H1 (cell line): ENCODE data around the gene NAA16. TPM values are rescaled to one million over a fixed set of nuclear protein-coding genes. Genes with fewer than 3 reads are reported as not detected.

ENCODE experiments used
- CTCF ChIA-PET: fragments of 300-600 bp; sonication (Branson Sonifier 250); formaldehyde crosslinking; loops from one replicate; lab custom pipeline; 2021; ENCODE audit not compliant: partially characterized antibody; lab: Charles Lee
- POLR2A ChIA-PET: fragments of 300-600 bp; sonication (Branson Sonifier 250); formaldehyde crosslinking; loops from one replicate; lab custom pipeline; 2021; ENCODE audit warnings: inconsistent platforms; ENCODE audit not compliant: partially characterized antibody; lab: Charles Lee
- DNase-seq, 2 experiments: peaks; one replicate each; pipeline versions ENCODE4 v3.0.0 to v3.0.0-alpha.2; 2010 to 2022; ENCODE audit warnings: low spot score in 2 of 2, low read depth in 1 of 2, mixed read lengths in 1 of 2
- FAIRE-seq: peaks from 2 replicates; lab custom pipeline; 2011; peaks lifted over from hg19 to GRCh38; lab: Jason Lieb, UNC
- H2AFZ ChIP-seq: 2 replicates; pipeline ENCODE4 v1.8.1; 2012; ENCODE audit warnings: low read length, inconsistent platforms
- H2AK5ac ChIP-seq: 2 replicates; pipeline ENCODE4 v1.6.1; 2013; ENCODE audit warnings: low read depth, low read length
- H2BK120ac ChIP-seq: replicated peaks from 2 replicates; pipeline ENCODE3; 2013; ENCODE audit warnings: low read depth, low read length, inconsistent platforms
- H2BK12ac ChIP-seq: 2 replicates; pipeline ENCODE4 v1.6.1; 2013; ENCODE audit warnings: low read depth, low read length
- H2BK15ac ChIP-seq: 2 replicates; pipeline ENCODE4 v1.6.1; 2013; ENCODE audit warnings: low read length
- H2BK20ac ChIP-seq: 2 replicates; pipeline ENCODE4 v1.6.1; 2013; ENCODE audit warnings: low read length
- H2BK5ac ChIP-seq: 2 replicates; pipeline ENCODE4 v1.6.1; 2013; ENCODE audit warnings: low read depth, low read length
- H3K14ac ChIP-seq: 2 replicates; pipeline ENCODE4 v1.6.1; 2013; ENCODE audit warnings: inconsistent platforms; ENCODE audit not compliant: insufficient read length
- H3K18ac ChIP-seq: 2 replicates; pipeline ENCODE4 v1.6.1; 2013; ENCODE audit warnings: low read length; ENCODE audit errors: extremely low read depth
- H3K23ac ChIP-seq: 2 replicates; pipeline ENCODE4 v1.6.1; 2013; ENCODE audit warnings: inconsistent platforms; ENCODE audit not compliant: insufficient read length
- H3K23me2 ChIP-seq: 2 replicates; pipeline ENCODE4 v1.6.1; 2013; ENCODE audit warnings: low read depth, low read length
- H3K27ac ChIP-seq: 2 replicates; pipeline ENCODE4 v1.6.1; 2011; ENCODE audit warnings: low read depth, low read length, inconsistent platforms
- H3K27me3 ChIP-seq, 4 experiments: replicated peaks in 1 of 4; 1 replicate in 1 of 4; 2 replicates in 3 of 4; pipeline versions ENCODE4 v1.6.1 to v1.8.1; 2011 to 2013; ENCODE audit warnings: low read length in 3 of 4, mild to moderate bottlenecking in 3 of 4, inconsistent platforms in 2 of 4, mixed read lengths in 2 of 4, moderate library complexity in 1 of 4; ENCODE audit not compliant: control insufficient read depth in 3 of 4, insufficient read depth in 3 of 4; ENCODE audit errors: extremely low read depth in 1 of 4
- H3K36me3 ChIP-seq, 4 experiments: 2 replicates each; pipeline versions ENCODE4 v1.6.1 to v1.8.1; 2011 to 2013; ENCODE audit warnings: mild to moderate bottlenecking in 4 of 4, low read length in 3 of 4, moderate library complexity in 2 of 4, control low read depth in 1 of 4, inconsistent platforms in 1 of 4; ENCODE audit not compliant: insufficient read depth in 4 of 4, control insufficient read depth in 2 of 4
- H3K4ac ChIP-seq: replicated peaks from 2 replicates; pipeline ENCODE3; 2013; ENCODE audit warnings: low read length, low read depth, mixed read lengths, inconsistent platforms; ENCODE audit not compliant: insufficient read length
- H3K4me1 ChIP-seq, 4 experiments: replicated peaks in 1 of 4; 1 replicate in 1 of 4; 2 replicates in 3 of 4; pipeline versions ENCODE4 v1.6.1 to v1.8.1; 2011 to 2013; ENCODE audit warnings: low read length in 3 of 4, inconsistent platforms in 2 of 4, mixed read lengths in 1 of 4; ENCODE audit not compliant: insufficient read depth in 4 of 4, control insufficient read depth in 3 of 4
- H3K4me2 ChIP-seq, 2 experiments: 2 replicates each; pipeline versions ENCODE4 v1.6.1 to v1.8.1; 2011 to 2013; ENCODE audit warnings: low read depth in 2 of 2, low read length in 2 of 2, control low read depth in 1 of 2, inconsistent platforms in 1 of 2, mild to moderate bottlenecking in 1 of 2; ENCODE audit not compliant: insufficient read depth in 1 of 2
- H3K4me3 ChIP-seq, 4 experiments: fragments of 200-600, 300-600 bp in 1 of 4; sonication (generic), shearing (Covaris generic), sonication (Bioruptor Twin) in 1 of 4; 2 replicates each; pipeline versions ENCODE4 v1.5.1 to v1.8.1; 2011 to 2016; ENCODE audit warnings: low read length in 4 of 4, low read depth in 3 of 4, control low read depth in 2 of 4, inconsistent platforms in 2 of 4, mild to moderate bottlenecking in 2 of 4, mixed read lengths in 1 of 4, moderate library complexity in 1 of 4; ENCODE audit not compliant: insufficient read depth in 2 of 4; ENCODE audit errors: extremely low read depth in 1 of 4
- H3K56ac ChIP-seq: replicated peaks from 2 replicates; pipeline ENCODE3; 2013; ENCODE audit warnings: low read depth, mild to moderate bottlenecking, mixed read lengths, low read length, inconsistent platforms; ENCODE audit not compliant: insufficient read length
- H3K79me1 ChIP-seq: 2 replicates; pipeline ENCODE4 v1.6.1; 2013; ENCODE audit warnings: low read depth, low read length, control low read depth
- H3K79me2 ChIP-seq, 2 experiments: 2 replicates each; pipeline versions ENCODE4 v1.6.1 to v1.8.1; 2012 to 2013; ENCODE audit warnings: low read length in 2 of 2, mild to moderate bottlenecking in 2 of 2, inconsistent platforms in 1 of 2; ENCODE audit not compliant: insufficient read depth in 2 of 2, control insufficient read depth in 1 of 2
- H3K9ac ChIP-seq, 4 experiments: replicated peaks in 1 of 4; 1 replicate in 1 of 4; 2 replicates in 3 of 4; pipeline versions ENCODE4 v1.6.1 to v1.8.1; 2011 to 2013; ENCODE audit warnings: low read depth in 3 of 4, low read length in 3 of 4, control low read depth in 2 of 4, mild to moderate bottlenecking in 2 of 4, moderate library complexity in 2 of 4, inconsistent platforms in 1 of 4; ENCODE audit errors: extremely low read depth in 1 of 4
- H3K9me3 ChIP-seq, 2 experiments: 2 replicates each; pipeline versions ENCODE4 v1.6.1 to v1.8.1; 2012 to 2013; ENCODE audit warnings: mild to moderate bottlenecking in 2 of 2, moderate library complexity in 2 of 2, control low read depth in 1 of 2, inconsistent platforms in 1 of 2, low read depth in 1 of 2, low read length in 1 of 2, mixed read lengths in 1 of 2; ENCODE audit not compliant: insufficient read depth in 2 of 2
- H4K20me1 ChIP-seq, 2 experiments: replicated peaks in 1 of 2; 2 replicates each; pipeline versions ENCODE3 to v1.8.1; 2011 to 2013; ENCODE audit warnings: inconsistent platforms in 2 of 2, low read length in 2 of 2, mild to moderate bottlenecking in 1 of 2; ENCODE audit not compliant: insufficient read depth in 2 of 2, control insufficient read depth in 1 of 2
- H4K5ac ChIP-seq: 2 replicates; pipeline ENCODE4 v1.6.1; 2013; ENCODE audit warnings: low read length, low read depth, mixed read lengths, inconsistent platforms; ENCODE audit not compliant: insufficient read length
- H4K8ac ChIP-seq: 2 replicates; pipeline ENCODE4 v1.8.0; 2013; ENCODE audit warnings: mild to moderate bottlenecking, moderate library complexity, low read length, inconsistent platforms; ENCODE audit not compliant: insufficient read depth; ENCODE audit errors: extremely low read depth
- H4K91ac ChIP-seq: replicated peaks from 2 replicates; pipeline ENCODE3; 2013; ENCODE audit warnings: low read length, mixed read lengths, inconsistent platforms; ENCODE audit not compliant: insufficient read length
- KDM5A ChIP-seq: fragments of 200-600 bp; IDR thresholded peaks from 2 replicates; pipeline ENCODE4 v1.7.1; 2012; ENCODE audit warnings: mild to moderate bottlenecking, low read length, inconsistent platforms, mixed read lengths
- MAFK ChIP-seq: IDR thresholded peaks from 2 replicates; pipeline ENCODE4 v1.6.1; 2012; ENCODE audit warnings: low read depth, mild to moderate bottlenecking, improper control_type of control experiment, low read length
- WGBS, 2 experiments: shearing (Covaris generic) in 1 of 2; methylation state at CpG; one replicate each; pipeline versions ENCODE4 v1.1.6 to v1.1.7; 2013 to 2015; ENCODE audit warnings: low lambda C conversion rate in 2 of 2, mixed read lengths in 2 of 2, inconsistent platforms in 1 of 2, low coverage in 1 of 2, missing lambda C conversion rate in 1 of 2; ENCODE audit not compliant: insufficient replicate concordance in 2 of 2, insufficient coverage in 1 of 2, insufficient read length in 1 of 2; ENCODE audit errors: extremely low coverage in 1 of 2, missing lambda C conversion rate in 1 of 2; 5-methylcytosine and 5-hydroxymethylcytosine counted together
- polyA plus RNA-seq, 7 experiments: library from polyadenylated mRNA; depleted of rRNA in 3 of 7; stranded (reverse) in 5 of 7; unstranded in 2 of 7; fragments of >200 nt in 5 of 7; fragments of 200-250 nt in 2 of 7; gene quantifications; 1 replicate in 5 of 7; 2 replicates in 1 of 7; 4 replicates in 1 of 7; pipeline versions ENCODE4 v1.2.1 to v1.2.3, GENCODE V29; 2011 to 2013; ENCODE audit warnings: missing spikeins in 2 of 7, mixed read lengths in 2 of 7
- total RNA-seq: library from RNA; stranded (reverse); fragmentation: NEBNext Ultra II Directional; extraction: Animal tissue kit (Norgen Biotek cat#: 25700); gene quantifications from 2 replicates; pipeline ENCODE4 v1.2.1, GENCODE V29; 2021

NAA16 gene
- total and polyA plus RNA-seq, 2 of the 8 experiments (the other 6 are each of a cell fraction or from before 2014, with no cell fraction given), result 11.4 to 40.0 TPM

GRCh38 chr13:41405367-41405766 is 94.3 kb downstream of the NAA16 start:
- Histone ChIP-seq H3K4me3 (no peak overlapping the region), H3K27ac (no peak overlapping the region), H4K20me1 (no peaks in the 10 kb centered on the region), H3K18ac (no peak overlapping the region), H3K23ac (no peak overlapping the region), H3K36me3 (no peaks in the 10 kb centered on the region), H3K4me2 (no peak overlapping the region), H4K5ac (no peak overlapping the region), H3K56ac (no peak overlapping the region), H3K79me1 (no peaks in the 10 kb centered on the region), H2BK5ac (no peak overlapping the region), H3K9ac (no peak overlapping the region), H4K8ac (no peak overlapping the region), H4K91ac (no peak overlapping the region), H2AFZ (no peak overlapping the region), H3K4ac (no peak overlapping the region), H3K27me3 (no peaks in the 10 kb centered on the region), H3K23me2 (no peaks in the 10 kb centered on the region), H2BK15ac (no peak overlapping the region), H2BK120ac (no peak overlapping the region), H2BK12ac (no peak overlapping the region), H2BK20ac (no peak overlapping the region), H2AK5ac (no peak overlapping the region), H3K14ac (no peak overlapping the region), H3K4me1 (peaks cover 0 to 4% (median 1%) of the 10 kb centered on the region in 4 experiments; a peak in 1 of 7 replicates), H3K79me2 (no peaks in the 10 kb centered on the region), H3K9me3 (no peaks in the 10 kb centered on the region)
- 80% methylated on average over 2 of the region's 2 CpGs; no CpG with 5 or more reads in 1 of the 2 experiments for WGBS, 2 experiments
- no peak for TF ChIP-seq KDM5A
- peak; percentile 89 for TF ChIP-seq MAFK
- CTCF ChIA-PET, result interaction anchor here (1.2 to 2.9 kb wide), 5 partner anchors 12 to 247 kb away, joined by 3 to 10 read pairs (median 5); no protein-coding TSS in a partner anchor
- FAIRE-seq, result no peak
- no peak for DNase-seq
- POLR2A ChIA-PET, result no interaction called here
